Skeletal muscle satellite cell (primary cell): ENCODE data around the gene RFC5.

ENCODE experiments used
- H3K27me3 ChIP-seq: 2 replicates; pipeline ENCODE4 v1.7.0; 2013; ENCODE audit warnings: low read length; ENCODE audit not compliant: control insufficient read depth, insufficient read depth
- H3K36me3 ChIP-seq: 2 replicates; pipeline ENCODE4 v1.7.0; 2013; ENCODE audit warnings: mild to moderate bottlenecking, control low read depth, low read length; ENCODE audit not compliant: insufficient read depth
- H3K4me1 ChIP-seq: 2 replicates; pipeline ENCODE4 v1.7.0; 2013; ENCODE audit warnings: low read length; ENCODE audit not compliant: control insufficient read depth, insufficient read depth
- H3K4me2 ChIP-seq: 2 replicates; pipeline ENCODE4 v1.7.0; 2013; ENCODE audit warnings: mild to moderate bottlenecking, low read length
- H3K4me3 ChIP-seq: 2 replicates; pipeline ENCODE4 v1.7.0; 2013; ENCODE audit warnings: low read length
- H3K9ac ChIP-seq: 2 replicates; pipeline ENCODE4 v1.7.0; 2013; ENCODE audit warnings: mild to moderate bottlenecking, low read depth, low read length, moderate library complexity
- H3K9me3 ChIP-seq: replicated peaks from 2 replicates; pipeline ENCODE4 v1.7.0; 2013; ENCODE audit warnings: mild to moderate bottlenecking, control low read depth, low read length

The RFC5 gene

DNA sequence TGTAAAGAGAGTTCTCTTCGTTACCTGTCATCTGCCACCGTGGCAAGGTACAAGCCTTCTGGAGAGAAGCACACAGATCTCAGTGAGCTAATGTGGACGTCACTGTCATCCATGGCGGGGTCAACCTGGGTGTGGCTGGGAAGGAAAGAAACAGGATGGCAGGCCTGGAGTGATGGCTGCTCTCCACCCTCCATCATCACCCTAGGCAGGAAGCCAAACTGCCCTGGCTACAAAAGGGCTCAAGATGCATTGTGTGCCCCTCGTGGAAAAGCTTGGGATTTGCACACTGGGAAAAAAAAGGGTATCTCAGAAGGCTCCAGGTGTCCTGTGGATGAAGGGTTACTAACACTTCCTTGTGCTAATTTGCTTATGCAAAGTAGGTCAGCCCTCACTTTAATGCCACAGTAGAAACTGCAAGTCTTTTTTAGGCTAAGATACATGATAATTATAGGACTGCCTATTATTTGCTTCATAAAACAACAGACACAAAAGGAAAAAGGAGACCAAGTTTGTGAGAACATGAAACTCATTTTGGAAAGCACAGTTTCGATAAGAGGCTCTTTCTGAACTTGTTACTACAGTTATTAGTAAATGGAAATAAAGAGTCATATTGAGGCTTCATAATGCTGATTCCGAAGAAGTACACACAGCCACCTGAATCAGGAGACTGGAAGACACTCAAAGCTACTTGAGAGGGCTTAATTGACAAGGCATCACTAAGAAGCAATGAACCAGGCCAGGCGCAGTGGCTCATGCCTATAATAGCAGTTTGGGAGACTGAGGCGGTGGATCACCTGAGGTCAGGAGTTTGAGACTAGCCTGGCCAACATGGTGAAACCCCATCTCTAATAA is 18.9 kb downstream of the RFC5 start:
- Histone ChIP-seq H3K4me1 (peaks cover 15% of the 10 kb centered on the region), H3K9ac (no peak overlapping the region), H3K4me3 (no peak overlapping the region), H3K9me3 (no peaks in the 10 kb centered on the region), H3K27me3 (no peaks in the 10 kb centered on the region), H3K4me2 (no peak overlapping the region), H3K36me3 (peaks cover 88% of the 10 kb centered on the region)

DNA sequence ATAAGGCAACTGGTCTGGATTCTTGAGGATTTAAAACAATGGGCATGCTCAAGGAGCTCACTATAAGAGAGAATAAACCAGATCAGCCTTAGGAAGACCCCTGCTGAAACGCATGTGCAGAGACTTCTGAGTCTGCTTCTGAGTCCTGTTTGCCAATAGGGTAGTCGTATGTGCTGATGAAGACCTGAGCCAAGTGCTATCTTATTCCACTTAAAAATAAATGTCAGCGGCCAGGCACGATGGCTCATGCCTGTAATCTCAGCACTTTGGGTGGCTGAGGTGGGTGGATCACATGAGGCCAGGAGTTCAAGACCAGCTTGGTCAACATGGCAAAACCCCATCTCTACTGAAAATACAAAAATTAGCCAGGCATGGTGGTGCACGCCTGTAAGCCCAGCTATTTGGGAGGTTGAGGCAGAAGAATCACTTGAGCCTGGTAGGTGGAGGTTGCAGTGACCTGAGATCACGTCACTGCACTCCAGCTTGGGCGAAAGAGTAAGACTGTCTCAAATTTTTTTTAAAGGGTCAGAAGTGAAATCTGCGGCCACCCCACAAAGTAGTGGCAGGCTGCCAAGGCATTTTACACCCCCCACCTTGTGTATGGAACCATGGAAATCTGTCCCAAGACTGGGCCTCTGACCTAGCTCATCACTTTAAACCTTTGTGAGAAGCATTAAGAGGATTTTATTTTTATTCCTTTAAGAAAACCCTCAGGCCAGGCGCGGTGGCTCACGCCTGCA is 20.3 kb downstream of the RFC5 start:
- peaks cover 15% of the 10 kb centered on the region for H3K4me1 ChIP-seq
- no peak overlapping the region for H3K4me2 ChIP-seq
- H3K9me3 ChIP-seq = no peaks in the 10 kb centered on the region
- peaks cover 84% of the 10 kb centered on the region for H3K36me3 ChIP-seq
- no peak overlapping the region for H3K9ac ChIP-seq
- H3K27me3 ChIP-seq = no peaks in the 10 kb centered on the region
- H3K4me3 ChIP-seq = no peak overlapping the region

DNA sequence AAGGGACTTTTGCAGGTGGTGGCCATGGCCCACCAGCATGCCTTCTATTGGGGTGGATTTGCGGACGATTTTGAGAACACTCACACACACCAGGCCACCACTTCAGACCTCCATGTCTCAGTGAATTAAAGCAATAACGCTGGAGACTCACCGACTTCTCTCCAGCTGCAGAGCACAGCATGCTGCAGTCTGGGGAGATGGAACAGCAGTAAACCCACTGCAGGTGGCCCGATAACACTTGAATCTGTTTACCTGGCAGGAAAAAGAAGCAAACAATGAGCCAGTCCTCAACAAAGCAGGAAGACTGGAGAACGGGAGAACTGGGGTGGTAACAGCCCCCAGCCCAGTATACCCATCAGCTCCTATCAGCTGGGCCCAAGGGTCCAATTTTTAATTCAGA is 21.6 kb downstream of the RFC5 start:
- H3K27me3 ChIP-seq = no peaks in the 10 kb centered on the region
- no peak overlapping the region for H3K4me3 ChIP-seq
- H3K4me1 ChIP-seq = peaks cover 14% of the 10 kb centered on the region
- H3K4me2 ChIP-seq = no peak overlapping the region
- H3K9ac ChIP-seq = no peak overlapping the region
- H3K36me3 ChIP-seq = peaks cover 84% of the 10 kb centered on the region
- no peaks in the 10 kb centered on the region for H3K9me3 ChIP-seq

DNA sequence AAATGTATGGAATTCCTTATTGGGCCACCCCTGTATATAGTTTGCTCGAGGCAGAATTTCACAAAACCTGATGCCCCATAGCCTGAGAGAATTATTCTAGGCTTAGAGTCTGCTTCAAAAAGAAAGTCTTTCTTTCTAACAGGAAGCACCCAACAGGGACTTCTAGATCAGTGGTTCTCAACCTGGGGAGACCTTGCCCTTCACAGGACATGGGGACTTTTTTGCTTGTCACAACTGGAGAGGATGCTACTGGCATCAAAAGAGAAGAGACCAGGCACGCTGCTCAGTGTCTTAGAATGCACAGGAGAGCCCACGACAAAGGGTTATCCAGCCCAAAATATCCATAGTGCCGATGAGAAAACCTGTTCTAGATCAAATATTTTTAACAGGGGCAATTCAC is 25.6 kb downstream of the RFC5 start:
- Histone ChIP-seq H3K4me1 (no peaks in the 10 kb centered on the region), H3K36me3 (peaks cover 64% of the 10 kb centered on the region), H3K4me3 (no peak overlapping the region), H3K9me3 (no peaks in the 10 kb centered on the region), H3K27me3 (no peaks in the 10 kb centered on the region), H3K9ac (no peak overlapping the region), H3K4me2 (no peak overlapping the region)

DNA sequence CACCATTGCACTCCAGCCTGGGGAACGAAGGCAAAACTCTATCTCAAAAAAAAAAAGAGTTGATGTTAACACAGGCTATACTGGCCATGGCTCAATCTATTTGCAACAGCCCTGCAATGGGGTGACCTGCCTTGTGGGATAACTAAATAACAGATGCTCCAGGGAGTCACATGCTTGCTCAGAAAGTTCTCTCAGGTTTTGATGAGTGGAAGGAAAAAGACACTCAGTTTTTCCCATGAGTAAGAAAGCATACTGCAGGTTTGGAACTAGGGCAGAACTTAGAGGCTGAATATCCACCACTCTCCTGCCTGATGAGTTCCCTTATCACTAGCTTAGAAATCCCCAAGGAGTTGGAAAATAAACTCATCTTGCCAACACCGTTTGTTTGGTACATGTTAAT is 27.6 kb downstream of the RFC5 start:
- Histone ChIP-seq H3K9me3 (no peaks in the 10 kb centered on the region), H3K36me3 (peaks cover 60% of the 10 kb centered on the region), H3K4me1 (no peaks in the 10 kb centered on the region), H3K4me3 (no peak overlapping the region), H3K27me3 (no peaks in the 10 kb centered on the region), H3K4me2 (no peak overlapping the region), H3K9ac (no peak overlapping the region)

DNA sequence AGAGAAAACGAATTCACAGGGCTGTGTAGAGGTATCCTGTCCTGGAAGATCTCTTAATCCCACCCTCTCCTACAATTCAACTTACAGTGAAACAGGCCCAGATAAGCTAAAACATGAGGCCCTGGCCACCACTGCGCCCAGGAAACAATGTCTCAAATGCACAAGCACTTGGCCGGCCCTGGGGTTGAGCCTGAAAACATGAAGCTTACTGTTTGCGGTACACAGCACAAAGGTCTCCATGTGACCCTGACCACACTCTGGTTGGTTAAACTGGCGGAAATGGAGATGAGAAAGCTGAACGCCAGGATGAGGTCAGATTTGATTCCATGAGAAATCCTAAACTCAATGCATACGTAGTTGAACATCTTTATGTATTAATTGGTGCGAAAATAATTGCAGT is 28.1 kb downstream of the RFC5 start:
- no peaks in the 10 kb centered on the region for H3K9me3 ChIP-seq
- no peak overlapping the region for H3K4me2 ChIP-seq
- H3K36me3 ChIP-seq = peaks cover 57% of the 10 kb centered on the region

DNA sequence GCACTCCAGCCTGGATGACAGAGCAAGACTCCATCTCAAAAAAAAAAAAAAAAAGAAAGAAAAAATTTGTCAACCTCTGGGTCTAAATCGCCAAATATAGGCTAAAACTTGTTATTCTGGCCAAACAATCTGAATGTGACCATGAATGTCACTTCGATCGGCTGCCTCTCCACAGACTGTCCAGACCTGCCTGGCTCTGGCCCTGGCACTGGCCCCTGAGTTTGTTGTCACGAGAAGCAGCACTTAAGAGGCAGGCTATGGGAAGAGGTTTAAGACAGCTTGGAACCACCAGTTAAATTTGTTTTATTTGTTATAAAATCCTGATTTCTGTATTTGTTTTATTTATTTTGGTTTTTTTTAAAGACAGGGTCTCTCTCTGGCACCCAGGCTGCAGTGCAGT is 29.9 kb downstream of the RFC5 start:
- no peaks in the 10 kb centered on the region for H3K27me3 ChIP-seq
- no peaks in the 10 kb centered on the region for H3K9me3 ChIP-seq
- no peak overlapping the region for H3K4me3 ChIP-seq
- peaks cover 60% of the 10 kb centered on the region for H3K36me3 ChIP-seq
- H3K9ac ChIP-seq = no peak overlapping the region
- no peak overlapping the region for H3K4me2 ChIP-seq
- peaks cover 5% of the 10 kb centered on the region for H3K4me1 ChIP-seq

More for the DNA sequence above, 28.1 kb downstream of the RFC5 start:
- Histone ChIP-seq H3K4me3 (no peak overlapping the region), H3K4me1 (no peaks in the 10 kb centered on the region), H3K27me3 (no peaks in the 10 kb centered on the region), H3K9ac (no peak overlapping the region)

DNA sequence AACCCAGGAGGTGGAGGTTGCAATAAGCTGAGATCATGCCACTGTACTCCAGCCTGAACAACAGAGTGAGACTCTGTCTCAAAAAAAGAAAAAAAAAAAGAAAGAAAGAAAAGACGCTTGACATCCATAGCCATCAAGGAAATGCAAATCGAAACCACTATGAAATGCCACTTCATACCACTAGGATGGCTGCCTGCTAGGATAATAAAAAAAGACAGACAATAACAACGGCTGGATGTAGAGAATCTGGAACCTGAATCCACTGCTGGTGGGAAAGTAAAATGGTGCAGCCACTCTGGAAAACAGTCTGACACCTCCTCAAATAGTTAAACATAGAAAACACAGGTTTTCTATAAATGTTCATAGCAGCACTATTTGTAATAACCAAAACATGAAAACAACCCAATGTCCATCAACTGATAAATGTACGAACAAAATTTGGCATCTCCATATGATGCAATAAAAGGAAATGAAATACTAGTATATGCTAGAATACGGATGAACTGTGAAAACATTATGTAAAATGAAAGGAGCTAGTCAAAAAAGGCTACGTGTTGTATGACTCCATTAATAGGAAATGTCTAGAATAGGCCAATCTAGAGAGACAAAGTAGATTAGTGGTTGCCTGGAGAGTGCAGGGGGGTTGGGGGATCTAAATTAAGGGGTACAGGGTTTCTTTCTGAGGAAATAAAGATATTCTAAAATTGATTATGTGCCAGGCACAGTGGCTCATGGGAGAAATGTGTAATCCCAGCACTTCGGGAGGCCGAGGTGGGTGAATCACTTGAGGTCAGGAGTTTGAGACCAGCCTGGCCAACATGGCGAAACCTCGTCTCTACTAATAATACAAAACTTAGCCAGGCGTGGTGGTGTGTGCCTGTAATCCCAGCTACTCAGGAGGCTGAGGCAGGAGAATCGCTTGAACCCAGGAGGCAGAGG is 34.7 kb downstream of the RFC5 start:
- H3K4me3 ChIP-seq = no peak overlapping the region
- no peak overlapping the region for H3K9ac ChIP-seq
- H3K27me3 ChIP-seq = no peaks in the 10 kb centered on the region
- H3K4me1 ChIP-seq = peaks cover 37% of the 10 kb centered on the region
- peaks cover 41% of the 10 kb centered on the region for H3K36me3 ChIP-seq
- no peaks in the 10 kb centered on the region for H3K9me3 ChIP-seq
- no peak overlapping the region for H3K4me2 ChIP-seq

DNA sequence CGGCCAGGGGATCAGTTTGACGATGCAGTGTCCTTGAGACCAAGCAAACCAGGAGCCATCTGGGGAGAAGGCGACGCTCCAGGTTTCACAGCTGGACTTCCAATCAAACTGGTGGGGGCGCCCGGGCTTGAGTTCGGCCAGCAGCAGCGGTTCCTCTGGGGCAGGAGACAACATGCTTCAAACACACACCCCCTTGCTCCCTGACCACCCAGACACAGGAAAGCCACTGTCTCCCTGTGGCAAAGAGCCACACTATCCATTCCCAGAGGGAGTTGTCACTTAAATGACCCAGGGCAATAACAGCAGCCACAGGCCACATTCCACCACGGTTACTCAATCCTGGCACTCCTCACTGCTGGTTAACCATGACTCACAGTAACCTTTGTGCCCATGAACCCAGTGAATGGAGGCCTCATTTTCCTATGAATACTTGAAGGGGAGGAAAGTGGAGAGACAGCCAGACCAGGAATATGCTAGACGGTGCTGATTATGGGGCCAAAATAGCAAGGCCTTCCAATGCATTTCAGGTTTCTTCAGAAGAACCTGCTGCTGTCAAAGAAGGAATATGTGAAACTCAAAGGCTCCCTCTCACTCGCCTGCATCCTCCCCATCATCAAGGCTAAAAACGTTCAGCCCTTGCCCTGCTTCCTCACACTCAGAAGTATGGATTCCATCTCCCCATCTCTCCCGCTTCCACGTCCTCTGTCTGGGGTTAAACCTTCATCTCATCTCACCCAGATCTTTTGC is 36.0 kb downstream of the RFC5 start:
- Histone ChIP-seq H3K4me1 (peaks cover 40% of the 10 kb centered on the region), H3K9ac (peak overlapping the region; percentile 53), H3K4me3 (peak overlapping the region; percentile 39), H3K27me3 (no peaks in the 10 kb centered on the region), H3K36me3 (peaks cover 31% of the 10 kb centered on the region), H3K9me3 (no peaks in the 10 kb centered on the region), H3K4me2 (peak overlapping the region; percentile 61)

DNA sequence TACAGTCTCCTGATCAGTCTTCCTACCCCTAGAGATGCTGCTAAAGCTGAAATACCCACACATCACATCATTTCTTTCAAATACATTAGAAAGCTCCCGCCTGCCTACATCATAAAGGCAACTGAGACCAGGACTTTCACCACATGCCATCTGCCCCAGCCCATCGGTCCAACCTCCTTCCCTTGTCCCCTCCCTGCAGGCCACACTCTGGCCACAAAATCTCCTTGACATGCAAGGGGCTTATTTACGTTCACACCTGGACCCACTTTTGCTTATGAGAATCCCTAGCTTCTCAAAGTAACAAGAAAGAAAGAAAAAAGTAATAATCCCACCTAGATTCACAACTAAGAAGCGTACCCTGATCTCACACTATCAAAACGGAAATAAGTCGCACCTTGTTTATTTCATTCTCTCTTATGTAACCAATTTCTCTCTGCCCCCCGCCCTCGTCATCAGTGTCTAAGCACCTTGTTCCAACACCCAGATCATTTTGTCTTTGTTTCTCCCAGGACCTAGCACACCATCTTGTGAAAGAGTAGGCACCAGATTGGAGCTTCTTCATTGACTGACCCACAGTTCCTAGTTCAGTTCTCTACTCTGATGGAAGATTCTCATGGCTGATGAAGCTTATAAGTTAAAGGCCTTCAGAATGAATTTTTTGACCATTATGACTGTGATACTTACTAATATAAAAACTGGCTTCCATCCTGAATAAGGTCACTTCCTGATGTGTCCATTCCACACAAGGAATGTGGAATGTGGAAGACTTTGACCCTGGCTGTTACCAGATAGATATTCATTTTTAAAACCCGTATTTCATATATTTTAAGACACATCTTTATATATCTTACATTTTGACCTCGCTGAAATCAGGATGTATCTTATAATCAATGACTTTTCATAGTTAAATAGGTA is 36.8 kb downstream of the RFC5 start:
- peaks cover 27% of the 10 kb centered on the region for H3K36me3 ChIP-seq
- peak overlapping the region; percentile 52 for H3K4me2 ChIP-seq
- H3K9me3 ChIP-seq = no peaks in the 10 kb centered on the region
- H3K4me1 ChIP-seq = peaks cover 40% of the 10 kb centered on the region
- H3K27me3 ChIP-seq = no peaks in the 10 kb centered on the region
- H3K9ac ChIP-seq = peak overlapping the region; percentile 28
- H3K4me3 ChIP-seq = peak overlapping the region; percentile 15
